ENCODE measurements around the gene CCDC30.
"Not testable (repeated sequence)": the region's sequence is repeated elsewhere in the genome, so short reads cannot be mapped to it uniquely, and the experiment has no call there.

CCDC30 gene

DNA sequence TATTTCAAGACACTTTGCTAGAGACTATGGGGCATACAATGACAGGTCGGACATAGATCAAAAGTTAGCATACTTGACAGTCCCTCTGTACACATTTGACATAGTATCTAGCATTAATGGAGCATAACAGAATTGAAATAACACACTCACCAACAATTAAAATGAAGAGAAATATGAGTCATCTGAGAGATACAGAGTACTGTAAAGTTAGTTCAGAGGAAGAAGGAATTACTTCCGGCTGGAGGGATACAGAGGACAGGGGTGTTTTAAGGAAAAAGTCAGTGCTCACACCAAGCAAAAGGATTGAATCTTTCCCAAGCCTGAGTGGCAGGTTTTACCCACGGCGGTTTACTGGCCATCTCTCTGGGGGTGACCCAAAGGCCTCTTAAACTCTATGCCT, 9.7 kb upstream of the CCDC30 start:
- DNase-seq (ENCODE audit: low spot score), result no peak

DNA sequence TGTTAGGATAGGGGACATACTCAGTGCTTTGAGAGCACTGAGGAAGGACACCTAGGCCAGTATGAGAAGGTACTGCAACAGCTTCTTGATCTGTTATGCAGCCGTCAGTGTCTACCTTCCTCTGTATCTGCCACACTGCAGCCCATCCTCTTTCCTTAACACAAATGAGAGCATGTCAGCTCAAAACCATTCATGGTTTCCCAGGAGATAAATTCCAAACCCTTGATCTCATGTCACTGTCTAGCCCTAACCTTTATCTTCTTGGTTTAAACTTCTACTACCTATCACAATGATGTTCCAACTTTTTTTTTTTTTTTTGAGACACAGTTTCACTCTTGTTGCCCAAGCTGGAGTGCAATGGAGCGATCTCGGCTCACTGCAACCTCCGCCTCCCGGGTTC, 8.7 kb upstream of the CCDC30 start:
- no peak for DNase-seq (ENCODE audit: low spot score)

DNA sequence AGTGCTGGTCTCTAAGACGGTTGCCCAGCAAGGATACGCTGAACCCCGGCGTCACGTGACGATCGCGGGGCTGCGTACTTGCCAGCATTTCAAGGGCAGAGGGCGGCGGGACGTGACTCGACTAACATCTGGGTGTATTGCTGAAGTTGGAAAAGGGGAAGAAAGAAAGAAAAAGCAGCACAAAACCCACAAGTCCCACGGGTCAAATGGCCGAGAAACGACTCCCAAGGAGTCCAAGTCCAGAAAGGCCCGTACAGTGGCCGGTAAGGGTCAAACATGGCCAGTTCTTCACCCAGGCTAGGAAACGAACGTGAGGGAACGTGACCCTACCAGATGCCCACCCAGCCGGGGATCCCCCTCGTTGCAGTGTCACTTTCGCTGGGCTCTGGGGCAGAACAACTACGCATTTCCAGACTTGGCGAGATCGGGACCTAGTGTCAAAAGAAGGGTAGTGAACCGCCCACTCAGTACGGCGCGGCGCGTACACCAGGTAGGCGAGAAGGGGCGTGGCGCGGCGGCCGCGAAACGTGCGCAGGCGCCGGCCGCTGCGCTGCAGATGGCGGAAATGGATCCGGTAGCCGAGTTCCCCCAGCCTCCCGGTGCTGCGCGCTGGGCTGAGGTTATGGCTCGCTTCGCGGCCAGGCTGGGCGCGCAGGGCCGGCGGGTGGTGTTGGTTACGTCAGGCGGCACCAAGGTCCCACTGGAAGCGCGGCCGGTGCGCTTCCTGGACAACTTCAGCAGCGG, 6.9 kb upstream of the CCDC30 start, which contains the start of the genes PPCS and ZMYND12:
PPCS (plus strand) TSS at position 534 of the 744 bp plus-strand sequence; CDS start at position 557, 23 bp downstream.
ZMYND12 (minus strand) TSS at position 13 of the 744 bp plus-strand sequence. CDS start 25 bp downstream, outside the sequence.
- DNase-seq (ENCODE audit: low spot score), result peak; percentile 88

DNA sequence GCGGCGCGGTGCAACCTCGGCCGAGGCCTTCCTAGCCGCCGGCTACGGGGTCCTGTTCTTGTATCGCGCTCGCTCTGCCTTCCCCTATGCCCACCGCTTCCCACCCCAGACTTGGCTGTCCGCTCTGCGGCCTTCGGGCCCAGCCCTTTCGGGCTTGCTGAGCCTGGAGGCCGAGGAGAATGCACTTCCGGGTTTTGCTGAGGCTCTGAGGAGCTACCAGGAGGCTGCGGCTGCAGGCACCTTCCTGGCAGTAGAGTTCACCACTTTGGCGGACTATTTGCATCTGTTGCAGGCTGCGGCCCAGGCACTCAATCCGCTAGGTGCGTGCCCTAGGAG, 6.4 kb upstream of the CCDC30 start:
- peak; percentile 60 for DNase-seq (ENCODE audit: low spot score)

DNA sequence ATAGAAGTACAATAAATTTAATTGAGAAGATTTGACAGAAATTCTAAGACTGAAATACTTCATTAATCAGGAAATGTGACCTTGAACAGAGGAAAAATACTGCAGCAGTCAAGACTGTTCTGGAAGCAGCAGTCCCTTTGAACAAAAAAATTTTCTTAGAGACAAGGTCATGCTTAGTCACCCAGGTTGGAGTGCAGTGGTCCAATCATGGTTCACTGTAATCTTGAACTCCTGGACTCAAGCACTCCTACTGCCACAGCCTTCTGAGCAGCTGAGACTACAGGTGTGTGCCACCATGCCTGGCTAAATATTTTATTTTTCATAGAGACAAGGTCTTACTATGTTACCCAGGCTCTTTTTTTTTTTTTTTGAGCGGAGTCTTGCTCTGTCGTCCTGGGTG, 1.9 kb upstream of the CCDC30 start:
- DNase-seq (ENCODE audit: low spot score), result no peak

DNA sequence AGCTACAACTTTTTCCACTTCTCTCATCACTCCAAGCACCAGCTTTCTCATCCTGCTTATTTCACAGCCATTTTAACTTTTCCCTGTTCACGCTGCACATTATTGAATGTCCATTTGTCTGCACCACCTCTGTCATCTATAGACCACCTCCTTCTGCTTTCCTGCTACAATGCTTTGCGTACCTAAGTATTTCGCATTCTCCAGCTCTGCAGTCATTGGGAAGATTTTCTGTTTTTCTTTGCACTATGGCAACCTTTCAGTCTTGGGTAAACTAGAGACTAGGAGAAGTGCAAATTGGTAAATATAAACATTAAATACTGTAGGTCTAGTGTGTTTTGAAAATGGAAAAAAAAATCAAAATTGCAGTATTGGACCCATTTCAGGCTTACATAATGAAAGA, 835 bp downstream of the CCDC30 start:
- DNase-seq (ENCODE audit: low spot score), result no peak

DNA sequence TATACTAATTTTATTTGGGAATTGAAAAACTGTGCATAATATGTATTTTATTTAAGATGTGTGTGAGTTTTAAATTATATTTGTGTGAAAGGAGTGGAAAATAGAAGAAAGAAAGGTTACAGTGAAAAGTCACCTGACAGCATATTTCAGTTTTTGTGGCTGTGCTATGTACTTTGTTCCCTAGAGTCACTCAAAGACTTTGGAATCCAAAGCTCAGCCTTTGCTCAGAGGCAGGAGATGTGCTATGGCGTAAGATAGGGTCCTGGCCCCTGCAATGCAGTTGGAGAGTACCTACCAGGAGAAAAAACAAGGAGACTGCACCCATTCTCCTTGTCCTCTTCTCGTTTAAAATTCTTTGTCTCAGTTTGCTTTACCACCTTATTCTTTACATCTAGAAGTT, 2.9 kb downstream of the CCDC30 start:
- no peak for DNase-seq (ENCODE audit: low spot score)

DNA sequence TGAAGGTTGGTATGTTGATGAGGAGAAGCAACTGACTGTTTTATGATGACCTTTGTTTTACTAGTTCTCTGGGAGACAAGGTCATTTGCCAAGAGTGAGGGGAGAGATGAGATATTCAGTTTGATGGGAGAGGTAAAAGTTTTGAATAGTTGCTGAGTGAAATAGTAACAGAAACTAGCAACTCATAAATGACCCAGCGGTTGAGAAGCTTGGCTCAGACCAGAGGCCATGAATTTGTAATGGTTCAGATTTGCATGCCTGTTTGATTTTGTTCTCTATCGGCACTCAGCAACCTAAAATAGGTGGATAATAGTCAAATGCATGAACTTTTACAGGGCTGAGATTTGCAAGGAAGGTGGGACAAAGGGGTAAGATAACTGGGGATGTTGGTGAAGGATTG, 6.6 kb downstream of the CCDC30 start:
- DNase-seq (ENCODE audit: low spot score), result no peak

DNA sequence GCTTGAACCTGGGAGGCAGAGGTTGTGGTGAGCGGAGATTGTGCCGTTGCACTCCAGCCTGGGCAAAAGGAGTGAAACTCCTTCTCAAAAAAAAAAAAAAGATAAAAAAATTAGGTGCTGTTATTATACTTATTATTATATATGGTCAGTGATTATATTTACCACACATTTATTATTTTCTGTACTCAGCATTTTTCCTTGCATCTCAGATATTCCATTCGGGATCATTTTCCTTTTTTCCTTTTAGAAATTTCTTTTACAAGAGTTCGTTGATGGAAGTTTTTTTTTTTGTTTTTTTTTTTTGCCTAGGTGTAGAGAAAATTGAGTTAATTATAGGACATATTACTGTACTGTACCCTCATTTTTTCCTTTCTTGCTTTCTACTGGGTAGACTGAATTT, 13.5 kb downstream of the CCDC30 start:
- no peak for DNase-seq (ENCODE audit: low spot score)

DNA sequence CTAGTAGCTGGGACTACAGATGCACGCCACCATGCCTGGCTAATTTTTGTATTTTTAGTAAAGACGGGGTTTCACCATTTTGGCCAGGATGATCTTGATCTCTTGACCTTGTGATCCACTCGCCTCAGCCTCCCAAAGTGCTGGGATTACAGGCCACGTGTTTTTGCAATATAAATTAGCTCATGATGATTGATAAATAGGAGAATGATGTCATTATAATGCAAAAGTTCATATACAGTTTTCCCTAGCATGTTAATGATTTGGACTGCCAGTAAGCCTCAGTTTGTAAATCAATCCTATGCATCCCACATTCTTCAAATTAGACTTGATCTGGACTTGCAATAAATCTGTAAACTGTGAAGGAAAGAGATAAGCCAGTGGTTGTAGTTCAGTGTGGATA, 14.3 kb downstream of the CCDC30 start:
- DNase-seq (ENCODE audit: low spot score), result not testable (repeated sequence)

DNA sequence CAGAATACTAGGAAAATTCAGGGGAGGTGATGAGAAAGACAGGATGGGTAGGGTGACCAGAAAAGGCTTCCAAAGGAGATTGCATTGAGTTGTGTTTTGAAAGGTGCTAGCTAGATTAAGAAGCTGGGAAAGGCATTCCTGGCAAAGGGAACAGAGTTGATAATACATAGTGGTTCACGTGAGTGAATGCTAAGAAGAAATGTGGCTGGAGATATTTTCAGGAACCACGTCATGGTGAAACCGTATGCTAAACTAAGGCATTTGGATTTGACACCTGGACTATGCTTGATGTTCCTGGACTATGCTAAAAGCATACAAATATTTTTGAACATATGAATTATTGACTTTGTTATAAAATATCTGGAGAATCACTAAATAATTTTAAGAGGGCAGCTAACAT, 14.7 kb downstream of the CCDC30 start:
- DNase-seq (ENCODE audit: low spot score), result no peak

DNA sequence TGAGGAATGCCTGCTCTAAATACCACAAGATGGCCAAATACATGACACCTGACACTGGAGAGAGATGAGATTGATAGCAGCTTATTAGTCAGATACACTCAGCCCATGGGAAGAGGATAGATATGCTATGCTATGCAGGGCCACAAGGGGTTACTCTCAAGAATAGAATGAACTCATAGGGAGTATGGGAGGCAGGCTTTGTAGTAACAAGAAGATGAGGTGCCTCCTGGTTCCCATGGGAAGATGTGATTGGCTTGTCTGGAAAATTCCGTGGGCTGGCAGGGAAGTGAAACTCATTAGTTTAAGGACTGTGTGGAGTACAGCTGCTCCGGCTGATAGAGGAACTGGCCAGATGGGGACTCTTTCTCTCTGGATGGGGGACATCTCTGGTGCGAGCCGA, 16.5 kb downstream of the CCDC30 start:
- DNase-seq (ENCODE audit: low spot score), result no peak

DNA sequence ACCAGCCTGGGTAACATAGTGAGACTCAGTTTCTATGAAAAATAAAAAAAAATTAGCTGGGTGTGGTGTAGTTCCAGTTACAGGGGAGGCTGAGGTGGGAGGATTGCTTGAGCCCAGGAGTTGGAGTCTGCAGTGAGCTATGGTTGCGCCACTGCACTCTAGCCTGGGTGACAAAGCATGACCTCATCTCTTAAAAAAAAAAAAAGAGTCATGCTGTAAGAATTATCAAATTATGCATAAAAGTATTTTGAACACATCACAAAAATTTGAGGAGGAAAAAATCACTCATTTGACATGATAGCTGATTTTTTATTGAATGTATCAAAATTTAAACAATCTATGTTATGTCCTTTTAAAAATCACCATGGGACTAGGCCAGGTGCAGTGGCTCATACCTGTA, 17.8 kb downstream of the CCDC30 start:
- DNase-seq (ENCODE audit: low spot score), result no peak

DNA sequence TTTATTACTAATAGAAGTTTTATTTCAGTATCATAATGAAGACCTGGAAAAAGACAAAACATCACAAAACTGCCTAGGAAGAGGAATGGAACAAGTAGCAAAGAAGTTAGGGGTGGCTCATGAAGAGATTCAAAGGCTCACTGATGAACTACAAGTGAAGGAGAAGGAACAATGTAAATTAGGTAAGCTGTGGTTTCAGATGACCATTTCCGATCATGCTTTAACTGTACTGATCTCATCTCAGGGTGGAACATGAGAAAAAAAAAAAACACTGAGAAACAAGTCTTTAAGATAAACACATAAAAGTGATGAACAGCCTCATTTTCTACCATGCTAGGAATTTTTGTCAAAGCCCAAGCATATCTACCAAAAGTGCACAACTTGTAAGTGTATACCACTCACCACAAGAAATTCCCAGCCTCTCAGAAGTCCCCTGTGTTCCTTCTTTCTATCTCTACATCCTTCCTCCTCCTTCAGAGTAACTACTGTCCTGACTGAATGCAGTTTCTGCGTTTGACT, 19.6 kb downstream of the CCDC30 start:
- no peak for DNase-seq (ENCODE audit: low spot score)

DNA sequence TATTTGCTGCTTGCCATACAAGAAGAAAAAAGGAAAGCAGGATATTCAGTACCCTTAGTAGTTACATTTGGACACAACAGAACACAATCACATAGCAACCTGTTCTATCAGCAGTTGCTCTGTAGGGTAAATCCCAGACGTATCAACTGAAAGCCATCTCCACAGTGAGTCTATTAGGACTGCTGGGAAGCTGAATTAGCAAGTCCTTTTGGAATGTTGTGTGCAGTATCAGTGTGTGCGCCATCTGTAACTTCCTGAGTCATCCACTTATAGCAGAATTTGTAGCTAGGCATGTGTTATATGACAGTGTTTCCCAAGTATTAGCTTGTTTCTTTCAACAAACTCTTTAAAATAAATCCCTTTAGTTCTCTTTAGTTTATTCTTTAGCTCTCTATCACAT, 21.3 kb downstream of the CCDC30 start:
- no peak for DNase-seq (ENCODE audit: low spot score)

DNA sequence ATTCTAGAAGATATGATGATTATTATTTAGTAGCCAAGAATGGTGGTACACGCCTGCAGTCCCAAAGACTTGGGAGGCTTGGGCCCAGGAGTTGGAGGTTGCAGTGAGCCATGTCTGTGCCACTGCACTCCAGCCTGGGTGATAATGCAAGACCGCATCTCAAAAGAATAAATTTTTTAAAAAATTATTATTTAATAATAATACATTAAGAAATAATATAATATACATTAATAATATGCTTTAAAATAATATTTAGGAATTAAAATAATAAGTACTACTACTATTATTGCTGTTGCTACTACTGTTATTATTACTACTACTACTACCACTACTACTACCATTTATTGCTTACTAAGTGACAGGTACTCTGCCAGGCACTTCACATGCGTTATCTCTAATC, 27.2 kb downstream of the CCDC30 start:
- DNase-seq (ENCODE audit: low spot score), result no peak

DNA sequence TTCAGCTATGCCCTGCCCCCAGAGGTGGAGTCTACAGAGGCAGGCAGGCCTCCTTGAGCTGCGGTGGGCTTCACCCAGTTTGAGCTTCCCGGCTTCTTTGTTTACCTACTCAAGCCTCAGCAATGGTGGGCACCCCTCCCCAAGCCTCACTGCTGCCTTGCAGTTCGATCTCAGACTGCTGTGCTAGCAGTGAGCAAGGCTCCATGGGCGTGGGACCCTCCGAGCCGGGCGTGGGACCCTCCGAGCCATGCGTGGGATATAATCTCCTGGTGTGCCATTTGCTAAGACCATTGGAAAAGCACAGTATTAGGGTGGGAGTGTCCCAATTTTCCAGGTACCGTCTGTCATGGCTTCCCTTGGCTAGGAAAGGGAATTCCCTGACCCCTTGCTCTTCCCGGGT, 38.9 kb downstream of the CCDC30 start:
- not testable (repeated sequence) for DNase-seq (ENCODE audit: low spot score)

DNA sequence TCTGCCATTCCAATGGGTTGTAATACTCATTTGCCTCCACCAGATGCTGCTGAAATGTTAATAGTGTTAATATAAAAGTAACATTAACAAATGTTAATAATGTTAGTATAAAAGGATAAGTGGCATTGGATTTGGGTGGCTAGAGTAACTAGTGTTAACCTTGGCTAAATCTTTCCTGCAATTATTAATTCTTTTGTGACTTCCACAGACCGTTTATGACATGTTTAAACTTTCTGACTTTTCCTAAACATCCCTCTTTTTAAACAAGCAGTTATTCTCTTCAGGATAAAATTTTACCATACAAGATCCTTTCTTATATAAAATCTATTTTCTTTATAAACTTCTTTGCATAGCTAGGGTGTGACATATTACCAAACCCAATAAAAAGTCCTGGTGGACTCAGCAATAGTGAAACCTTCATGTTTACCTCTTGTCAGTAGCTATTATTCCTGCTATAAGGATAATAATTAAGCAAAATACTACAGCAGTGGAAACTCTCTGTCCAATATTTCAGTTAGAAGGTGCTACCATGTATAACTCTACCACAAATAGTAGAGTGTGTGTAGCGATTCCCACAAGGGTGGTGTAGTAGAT, 41.5 kb downstream of the CCDC30 start:
- DNase-seq (ENCODE audit: low spot score), result no peak

DNA sequence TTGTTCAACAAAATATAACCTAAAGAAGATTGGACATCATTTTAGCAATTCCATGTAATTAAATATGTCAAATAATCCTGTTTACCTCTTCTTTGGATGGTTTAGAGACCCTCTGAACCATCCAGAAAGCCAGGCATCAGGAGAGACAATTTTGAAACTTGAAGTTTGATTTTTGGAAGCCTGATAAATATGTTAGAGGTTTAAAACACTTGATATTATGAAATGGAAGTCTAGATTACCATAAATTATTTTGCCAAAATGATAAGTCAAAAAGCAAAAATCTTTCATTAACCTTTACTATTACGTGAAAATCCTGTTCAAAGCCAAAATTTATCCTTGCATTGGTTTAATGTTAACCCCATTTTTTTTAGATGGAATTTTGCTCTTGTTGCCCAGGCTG, 43.5 kb downstream of the CCDC30 start:
- no peak for DNase-seq (ENCODE audit: low spot score)

DNA sequence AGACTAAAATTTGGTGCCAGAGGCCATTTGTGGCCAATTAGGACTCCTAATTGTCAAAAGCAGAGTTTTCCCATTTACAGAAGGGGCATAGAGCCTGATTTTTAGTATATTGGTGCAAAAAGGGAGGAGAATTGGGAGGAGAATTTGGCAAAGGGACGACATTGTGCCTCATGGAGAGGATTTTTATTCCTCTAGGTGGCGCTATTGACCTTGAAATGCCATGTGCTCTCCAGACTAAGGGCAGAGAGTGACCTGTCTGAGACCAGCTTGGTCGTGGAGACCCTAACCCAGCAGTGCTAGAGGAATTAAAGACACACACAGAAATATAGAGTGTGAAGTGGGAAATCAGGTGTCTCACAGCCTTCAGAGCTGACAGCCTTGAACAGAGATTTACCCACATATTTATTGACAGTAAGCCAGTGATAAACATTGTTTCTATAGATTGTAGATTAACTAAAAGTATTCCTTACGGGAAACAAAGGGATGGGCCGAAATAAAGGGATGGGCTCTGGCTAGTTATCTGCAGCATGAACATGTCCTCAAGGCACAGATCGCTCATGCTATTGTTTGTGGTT, 48.6 kb downstream of the CCDC30 start:
- DNase-seq (ENCODE audit: low spot score), result not testable (repeated sequence)

DNA sequence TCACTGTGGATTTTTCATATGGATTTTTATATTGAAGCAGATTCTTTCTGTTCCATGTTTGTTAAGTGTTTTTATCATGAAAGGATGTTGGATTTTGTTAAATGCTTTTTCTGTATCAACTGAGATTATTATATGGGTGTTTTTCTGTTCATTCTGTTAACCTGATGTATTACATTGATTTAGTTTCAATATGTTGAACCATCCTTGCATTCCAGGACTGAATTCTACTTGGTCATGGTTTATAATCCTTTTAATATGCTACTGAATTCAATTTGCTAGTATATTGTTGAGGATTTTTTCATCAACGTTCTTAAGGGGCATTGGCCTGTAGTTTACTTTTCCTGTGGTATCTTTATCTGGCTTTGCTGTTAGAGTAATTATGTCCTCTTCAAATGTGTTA, 55.8 kb downstream of the CCDC30 start:
- no peak for DNase-seq (ENCODE audit: low spot score)

DNA sequence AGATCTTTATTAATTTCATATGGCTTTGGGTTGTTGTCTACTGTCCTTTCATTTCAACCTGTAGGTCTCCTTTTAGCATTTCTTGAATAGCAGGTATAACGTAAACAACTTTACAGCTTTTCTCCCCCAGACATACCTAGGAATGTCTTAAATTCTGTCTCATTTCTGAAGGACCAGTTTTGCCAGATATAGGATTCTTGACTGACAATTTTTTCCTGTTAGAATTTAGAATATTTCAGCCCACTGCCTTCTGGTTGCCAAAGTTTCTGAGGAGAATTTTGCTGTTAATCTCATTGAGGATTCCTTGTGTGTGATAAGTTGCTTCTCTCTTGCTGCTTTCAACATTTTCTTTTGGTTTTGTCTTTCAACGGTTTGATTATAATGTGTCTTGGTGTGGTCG, 60.1 kb downstream of the CCDC30 start:
- no peak for DNase-seq (ENCODE audit: low spot score)

DNA sequence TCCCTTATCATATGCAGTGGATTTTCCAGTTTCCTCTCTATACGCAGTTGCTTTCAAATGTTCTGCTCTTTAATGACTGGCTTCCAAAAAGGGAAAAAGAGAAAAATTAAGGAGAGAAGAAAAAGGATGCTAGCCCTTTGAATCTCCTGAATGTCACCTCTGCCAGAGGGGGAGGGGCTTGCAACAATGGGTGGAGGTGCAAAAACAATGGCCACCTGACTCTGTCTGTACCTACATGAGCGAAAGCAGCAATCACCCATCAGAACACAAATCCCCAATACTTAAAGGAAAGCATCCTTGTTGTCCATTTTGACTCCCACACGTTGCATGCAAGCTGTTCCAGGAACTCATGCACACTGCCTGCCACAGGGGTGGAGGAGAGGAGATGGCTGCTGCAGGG, 61.2 kb downstream of the CCDC30 start:
- DNase-seq (ENCODE audit: low spot score), result no peak
